CD4-positive, alpha-beta memory T cell (primary cell): ENCODE results near the gene PJVK. TPM values are rescaled to one million over a fixed set of nuclear protein-coding genes. Genes with fewer than 3 reads are reported as not detected.
"Not testable (repeated sequence)": the region's sequence is repeated elsewhere in the genome, so short reads cannot be mapped to it uniquely, and the experiment has no call there.

ENCODE experiments used
- CTCF ChIA-PET: fragments of 350-600 bp; sonication (Branson Sonifier 250); formaldehyde crosslinking; loops from one replicate; lab custom pipeline; 2021; ENCODE audit warnings: inconsistent platforms; ENCODE audit not compliant: partially characterized antibody; lab: Charles Lee
- POLR2A ChIA-PET: fragments of 350-600 bp; sonication (Branson Sonifier 250); formaldehyde crosslinking; loops from one replicate; lab custom pipeline; 2021; ENCODE audit not compliant: partially characterized antibody; lab: Charles Lee
- DNase-seq, 5 donors: peaks; one replicate each; pipeline versions ENCODE4 v3.0.0 to v3.0.0-alpha.2; 2020 to 2022; ENCODE audit warnings: mixed read lengths in 1 of 5
- H3K27ac ChIP-seq: one replicate; pipeline ENCODE4 v1.7.0; 2013; ENCODE audit warnings: low read depth, low read length
- H3K27me3 ChIP-seq: 2 replicates; pipeline ENCODE4 v1.7.0; 2013; ENCODE audit warnings: mild to moderate bottlenecking, low read length, moderate library complexity; ENCODE audit not compliant: insufficient read depth
- H3K36me3 ChIP-seq: 2 replicates; pipeline ENCODE4 v1.7.0; 2013; ENCODE audit warnings: mild to moderate bottlenecking, low read length, moderate library complexity; ENCODE audit not compliant: insufficient read depth
- H3K4me1 ChIP-seq: 2 replicates; pipeline ENCODE4 v1.7.0; 2013; ENCODE audit warnings: mild to moderate bottlenecking, low read length, moderate library complexity; ENCODE audit not compliant: insufficient read depth
- H3K4me3 ChIP-seq, 2 donors: one replicate each; pipeline ENCODE4 v1.7.0; 2013; ENCODE audit warnings: low read length in 2 of 2, mild to moderate bottlenecking in 1 of 2
- H3K9me3 ChIP-seq, 2 donors: one replicate each; pipeline ENCODE4 v1.7.0; 2013; ENCODE audit warnings: low read length in 2 of 2, control low read depth in 1 of 2; ENCODE audit not compliant: control insufficient read depth in 1 of 2
- H3K27ac Mint-ChIP-seq, 7 donors: one replicate each; pipeline ENCODE4 v1.8.0; 2020 to 2021; ENCODE audit warnings: mixed read lengths in 7 of 7, mild to moderate bottlenecking in 6 of 7, inconsistent platforms in 3 of 7, moderate library complexity in 3 of 7
- H3K27me3 Mint-ChIP-seq, 2 donors: one replicate each; pipeline ENCODE4 v1.8.0; 2020 to 2021; ENCODE audit warnings: mixed read lengths in 2 of 2
- H3K36me3 Mint-ChIP-seq, 2 donors: one replicate each; pipeline ENCODE4 v1.8.0; 2020 to 2021; ENCODE audit warnings: mixed read lengths in 2 of 2, inconsistent platforms in 1 of 2, mild to moderate bottlenecking in 1 of 2
- H3K4me1 Mint-ChIP-seq, 4 donors: one replicate each; pipeline ENCODE4 v1.8.0; 2020 to 2021; ENCODE audit warnings: mixed read lengths in 4 of 4, mild to moderate bottlenecking in 1 of 4
- H3K4me3 Mint-ChIP-seq, 8 donors: one replicate each; pipeline ENCODE4 v1.8.0; 2020 to 2021; ENCODE audit warnings: mixed read lengths in 8 of 8, mild to moderate bottlenecking in 7 of 8, moderate library complexity in 6 of 8, inconsistent platforms in 3 of 8
- H3K9me3 Mint-ChIP-seq, 8 donors: one replicate each; pipeline ENCODE4 v1.8.0; 2020 to 2021; ENCODE audit warnings: mixed read lengths in 8 of 8, mild to moderate bottlenecking in 5 of 8, inconsistent platforms in 3 of 8, moderate library complexity in 1 of 8
- intact Hi-C: fragments of 100-400 bp; cut with micrococcal nuclease; formaldehyde crosslinking; loops from one replicate; pipeline ENCODE4 v1.15.1; 2023
- polyA plus RNA-seq, 2 donors: library from polyadenylated mRNA; unstranded; fragments of 300-500 nt; fragmentation: Illumina TruSeq; gene quantifications; one replicate each; pipeline ENCODE4 v1.2.3, GENCODE V29; 2021
- total RNA-seq, 2 experiments: library from RNA; stranded (reverse); gene quantifications; one replicate each; pipeline ENCODE4 v1.2.3, GENCODE V29; 2021

The PJVK gene
- total and polyA plus RNA-seq, 4 experiments from 2014 or later = 0.23 to 4.1 (median 2.0) TPM

- Histone ChIP-seq H3K36me3 (peaks cover 7% of the 10 kb centered on the region), H3K9me3 (no peaks in the 10 kb centered on the region), H3K27ac (peak overlapping the region; percentile 97), H3K4me3 (peak overlapping the region; percentile 40 to 76), H3K27me3 (no peaks in the 10 kb centered on the region), H3K4me1 (peaks cover 32% of the 10 kb centered on the region)
- Mint-ChIP-seq H3K4me1 (peaks cover 21 to 34% (median 27%) of the 10 kb centered on the region in 4 donors), H3K27ac (peak overlapping the region; percentile 94 to 97 (median 97)), H3K27me3 (peaks cover 2 to 3% of the 10 kb centered on the region in 2 donors), H3K36me3 (peaks cover 15 to 36% of the 10 kb centered on the region in 2 donors), H3K9me3 (no peaks in the 10 kb centered on the region), H3K4me3 (peak overlapping the region; percentile 87 to 93 (median 90))
- intact Hi-C loops = loop anchor here (1.0 to 2.0 kb wide), 2 partner anchors 37 to 1238 kb away; partner anchors contain the start of gene HNRNPA3
- DNase-seq = peak in 3 of 5 donors; percentile 82 to 87 (median 86)
- ChIA-PET CTCF (interaction anchor here (0.9 to 3.2 kb wide), 10 partner anchors 10 to 73 kb away, joined by 3 to 42 read pairs (median 4); partner anchors contain the start of gene PLEKHA3), POLR2A (interaction anchor here (0.9 to 2.8 kb wide), 15 partner anchors 8 to 1186 kb away, joined by 3 to 56 read pairs (median 4); partner anchors contain the start of genes AGPS, NFE2L2, PLEKHA3 and RBM45)
Measured at GRCh38 chr2:178450524-178450773, 729 bp upstream of the PJVK start.

GRCh38 chr2:178452334-178452733 is 1.2 kb downstream of the PJVK start:
- ChIA-PET POLR2A (interaction anchor here (1.5 to 2.8 kb wide), 3 partner anchors 23 to 70 kb away, joined by 6 to 49 read pairs (median 6); partner anchors contain the start of gene PLEKHA3), CTCF (no interaction called here)
- Histone ChIP-seq H3K4me3 (no peak overlapping the region), H3K27me3 (no peaks in the 10 kb centered on the region), H3K27ac (no peak overlapping the region), H3K36me3 (peaks cover 4% of the 10 kb centered on the region), H3K9me3 (no peaks in the 10 kb centered on the region), H3K4me1 (peaks cover 32% of the 10 kb centered on the region)
- Mint-ChIP-seq H3K9me3 (no peaks in the 10 kb centered on the region), H3K27me3 (peaks cover 2 to 3% of the 10 kb centered on the region in 2 donors), H3K27ac (peak overlapping the region in 2 of 7 donors; percentile 19 to 97), H3K36me3 (peaks cover 7 to 26% of the 10 kb centered on the region in 2 donors), H3K4me3 (peak overlapping the region in 7 of 8 donors; percentile 4 to 88 (median 22)), H3K4me1 (peaks cover 21 to 34% (median 27%) of the 10 kb centered on the region in 4 donors)
- no peak for DNase-seq
- intact Hi-C loops = no loop called here

DNA sequence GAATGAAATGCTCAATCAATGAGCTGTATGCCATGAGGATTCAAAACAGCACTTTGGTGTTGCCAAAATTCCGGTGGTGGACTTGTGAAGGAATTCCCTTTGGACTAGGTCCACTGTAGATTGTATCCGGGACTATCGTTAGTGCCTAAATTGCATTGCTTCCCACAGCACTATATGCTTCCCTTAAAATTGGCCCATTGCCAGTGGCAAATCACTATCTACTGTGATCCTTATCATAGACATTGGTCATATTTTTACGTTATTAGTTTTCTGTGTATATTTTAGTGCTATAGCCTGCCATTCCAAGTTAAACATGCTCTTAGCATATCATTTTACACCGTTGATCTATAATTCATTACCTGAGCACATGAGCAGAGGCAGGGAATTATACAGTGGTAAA is 1.7 kb downstream of the PJVK start:
- POLR2A ChIA-PET = interaction anchor here (1.7 kb wide), 1 partner anchor 23 kb away, joined by 6 read pairs; no protein-coding TSS in a partner anchor
- intact Hi-C loops = no loop called here
- H3K4me1 Mint-ChIP-seq = peaks cover 20 to 33% (median 26%) of the 10 kb centered on the region in 4 donors

GRCh38 chr2:178455947-178456346 is 4.8 kb downstream of the PJVK start:
- Histone ChIP-seq H3K9me3 (no peaks in the 10 kb centered on the region), H3K4me1 (peaks cover 7% of the 10 kb centered on the region), H3K27ac (no peak overlapping the region), H3K36me3 (no peaks in the 10 kb centered on the region), H3K4me3 (no peak overlapping the region), H3K27me3 (no peaks in the 10 kb centered on the region)
- CTCF ChIA-PET = interaction anchor here (3.9 kb wide), 1 partner anchor 42 kb away, joined by 13 read pairs; no protein-coding TSS in a partner anchor
- Mint-ChIP-seq H3K4me3 (no peak overlapping the region), H3K27ac (no peak overlapping the region), H3K27me3 (peaks cover 2 to 3% of the 10 kb centered on the region in 2 donors), H3K36me3 (peaks cover 0 to 4% of the 10 kb centered on the region in 2 donors), H3K9me3 (no peaks in the 10 kb centered on the region), H3K4me1 (peaks cover 0 to 8% (median 6%) of the 10 kb centered on the region in 4 donors)
- POLR2A ChIA-PET = no interaction called here
- intact Hi-C loops = no loop called here
- no peak for DNase-seq

More for the DNA sequence above, 1.7 kb downstream of the PJVK start:
- peak overlapping the region in 1 of 7 donors; percentile 97 for H3K27ac Mint-ChIP-seq
- H3K27ac ChIP-seq = no peak overlapping the region
- H3K9me3 ChIP-seq = no peaks in the 10 kb centered on the region
- no peaks in the 10 kb centered on the region for H3K27me3 ChIP-seq
- peaks cover 2 to 3% of the 10 kb centered on the region in 2 donors for H3K27me3 Mint-ChIP-seq
- no peaks in the 10 kb centered on the region for H3K9me3 Mint-ChIP-seq
- peaks cover 4% of the 10 kb centered on the region for H3K36me3 ChIP-seq
- peaks cover 31% of the 10 kb centered on the region for H3K4me1 ChIP-seq
- no peak overlapping the region for H3K4me3 Mint-ChIP-seq
- H3K4me3 ChIP-seq = no peak overlapping the region
- CTCF ChIA-PET = no interaction called here
- peaks cover 7 to 22% of the 10 kb centered on the region in 2 donors for H3K36me3 Mint-ChIP-seq
- DNase-seq = no peak

DNA sequence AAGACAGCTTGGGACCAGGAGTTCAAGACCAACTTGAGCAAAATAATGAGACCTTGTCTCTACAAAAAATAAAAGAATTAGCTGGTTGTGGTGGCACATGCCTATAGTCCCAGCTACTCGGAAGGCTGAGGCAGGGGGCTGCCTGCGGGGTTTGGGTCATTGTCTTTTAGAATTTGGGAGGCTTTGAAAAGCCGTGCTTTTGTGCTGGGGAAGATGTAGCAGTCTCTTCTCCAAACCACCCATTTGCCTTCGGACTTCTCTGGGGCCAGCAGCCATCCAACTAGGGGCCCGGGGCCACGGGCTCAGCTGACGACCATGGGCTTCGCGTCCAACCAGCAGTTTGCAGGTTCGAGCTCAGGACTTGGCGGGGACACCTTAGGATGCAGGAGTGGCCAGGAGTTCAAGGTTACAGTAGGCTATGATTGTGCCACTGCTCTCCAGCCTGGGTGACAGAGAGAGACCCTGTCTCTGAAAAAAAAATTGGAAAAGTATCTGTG is 6.3 kb downstream of the PJVK start:
- Mint-ChIP-seq H3K27ac (no peak overlapping the region), H3K4me3 (no peak overlapping the region), H3K4me1 (no peaks in the 10 kb centered on the region), H3K9me3 (no peaks in the 10 kb centered on the region), H3K27me3 (peaks cover 2 to 3% of the 10 kb centered on the region in 2 donors), H3K36me3 (no peaks in the 10 kb centered on the region)
- ChIA-PET POLR2A (no interaction called here), CTCF (interaction anchor here (1.0 to 3.9 kb wide), 2 partner anchors 10 to 43 kb away, joined by 3 to 13 read pairs; no protein-coding TSS in a partner anchor)
- Histone ChIP-seq H3K4me3 (no peak overlapping the region), H3K4me1 (no peaks in the 10 kb centered on the region), H3K27me3 (no peaks in the 10 kb centered on the region), H3K9me3 (no peaks in the 10 kb centered on the region), H3K36me3 (no peaks in the 10 kb centered on the region), H3K27ac (no peak overlapping the region)
- no peak for DNase-seq
- intact Hi-C loops = no loop called here

GRCh38 chr2:178469219-178469849 is 18.2 kb downstream of the PJVK start:
- no peak for DNase-seq

DNA sequence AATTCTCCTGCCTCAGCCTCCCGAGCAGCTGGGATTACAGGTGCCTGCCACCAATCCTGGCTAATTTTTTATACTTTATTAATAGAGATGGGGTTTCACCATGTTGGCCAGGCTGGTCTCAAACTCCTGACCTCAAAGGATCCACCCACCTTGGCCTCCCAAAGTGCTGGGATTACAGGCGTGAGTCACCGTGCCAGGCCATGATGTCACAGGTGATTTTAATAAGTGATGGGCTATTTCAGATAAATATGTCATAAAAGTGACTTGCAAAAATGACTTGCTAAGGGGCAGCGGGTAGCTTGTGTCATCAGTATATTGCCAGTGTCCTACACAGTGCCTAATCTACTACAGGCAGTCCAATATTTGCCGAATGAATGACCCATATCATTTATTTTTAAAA is 20.1 kb downstream of the PJVK start:
- intact Hi-C loops, H3K27me3 Mint-ChIP-seq, H3K27ac ChIP-seq, DNase-seq, H3K36me3 ChIP-seq, H3K4me3 Mint-ChIP-seq, H3K36me3 Mint-ChIP-seq, H3K27ac Mint-ChIP-seq, H3K4me3 ChIP-seq, POLR2A ChIA-PET, H3K4me1 Mint-ChIP-seq, H3K27me3 ChIP-seq, H3K9me3 Mint-ChIP-seq, H3K4me1 ChIP-seq, H3K9me3 ChIP-seq: not testable (repeated sequence)
- CTCF ChIA-PET = interaction anchor here (1.1 kb wide), 1 partner anchor 11 kb away, joined by 3 read pairs; no protein-coding TSS in a partner anchor

More at GRCh38 chr2:178469219-178469849, 18.2 kb downstream of the PJVK start:
- H3K36me3 Mint-ChIP-seq = no peaks in the 10 kb centered on the region
- no peaks in the 10 kb centered on the region for H3K27me3 Mint-ChIP-seq
- no peak overlapping the region for H3K27ac ChIP-seq
- H3K27ac Mint-ChIP-seq = no peak overlapping the region
- H3K4me1 Mint-ChIP-seq = no peaks in the 10 kb centered on the region
- POLR2A ChIA-PET = no interaction called here
- CTCF ChIA-PET = no interaction called here
- no peak overlapping the region for H3K4me3 Mint-ChIP-seq
- H3K9me3 Mint-ChIP-seq = no peaks in the 10 kb centered on the region
- H3K36me3 ChIP-seq = no peaks in the 10 kb centered on the region
- H3K9me3 ChIP-seq = no peaks in the 10 kb centered on the region
- H3K4me1 ChIP-seq = no peaks in the 10 kb centered on the region
- H3K27me3 ChIP-seq = no peaks in the 10 kb centered on the region
- no peak overlapping the region for H3K4me3 ChIP-seq
- intact Hi-C loops = no loop called here
